HL-60/S4 (cell line): ENCODE results near the gene ABCC3.
"Not testable (repeated sequence)": the region's sequence is repeated elsewhere in the genome, so short reads cannot be mapped to it uniquely, and the experiment has no call there.

Source experiments
- in situ Hi-C: fragments of 300-500 bp; cut with MboI; formaldehyde crosslinking; loops from 2 replicates; pipeline ENCODE4 v1.14.3; 2022; ENCODE audit warnings: low sequenced_read_pairs

ABCC3 gene

DNA sequence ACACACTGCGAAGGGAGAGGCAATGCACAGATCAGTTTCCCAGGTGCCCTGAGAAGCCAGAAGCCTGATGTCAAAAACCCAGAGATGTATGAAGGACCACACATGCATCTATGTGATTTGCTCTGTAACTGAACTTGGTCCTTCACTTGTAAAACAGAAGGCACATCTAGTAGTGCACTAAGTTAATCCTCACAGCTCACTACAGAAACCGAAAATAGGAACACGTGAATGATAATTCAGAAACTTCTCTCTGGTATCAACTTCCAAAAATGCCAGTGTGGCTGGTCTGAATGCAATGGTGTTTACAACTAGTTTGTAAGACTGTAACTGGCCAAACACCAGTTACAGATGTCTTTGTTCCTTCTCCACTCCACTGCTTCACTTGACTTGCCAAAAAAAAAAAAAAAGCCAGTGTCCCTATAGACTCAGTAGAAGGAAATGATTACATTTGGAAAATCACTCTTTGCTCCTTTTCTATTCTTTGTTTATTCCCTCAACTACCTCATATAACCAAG is 61.7 kb downstream of the ABCC3 start:
- in situ Hi-C loops = loop anchor here (10.0 kb wide), 1 partner anchor 152 kb away; the partner anchor contains the start of gene SPATA20

DNA sequence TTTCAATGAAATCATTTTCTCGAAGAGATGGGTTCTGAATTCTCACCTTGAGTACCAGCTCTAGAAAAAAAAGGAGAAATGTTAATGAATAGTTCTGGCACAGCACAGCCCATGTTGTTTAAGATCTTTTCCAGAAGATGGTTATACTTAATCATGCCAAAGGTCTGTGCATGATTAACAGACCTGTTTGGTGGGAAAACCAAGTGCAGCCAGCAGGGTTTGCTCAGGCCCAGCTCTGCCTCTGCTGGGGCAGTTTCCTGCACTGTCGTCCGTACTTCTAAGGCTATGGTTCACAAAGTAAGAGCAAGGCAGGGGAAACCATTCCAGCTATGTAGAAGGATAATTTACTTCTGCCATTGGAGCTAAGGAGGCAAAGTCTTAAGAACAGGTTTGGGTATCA is 62.4 kb downstream of the ABCC3 start:
- in situ Hi-C loops = loop anchor here (10.0 kb wide), 1 partner anchor 152 kb away; the partner anchor contains the start of gene SPATA20

DNA sequence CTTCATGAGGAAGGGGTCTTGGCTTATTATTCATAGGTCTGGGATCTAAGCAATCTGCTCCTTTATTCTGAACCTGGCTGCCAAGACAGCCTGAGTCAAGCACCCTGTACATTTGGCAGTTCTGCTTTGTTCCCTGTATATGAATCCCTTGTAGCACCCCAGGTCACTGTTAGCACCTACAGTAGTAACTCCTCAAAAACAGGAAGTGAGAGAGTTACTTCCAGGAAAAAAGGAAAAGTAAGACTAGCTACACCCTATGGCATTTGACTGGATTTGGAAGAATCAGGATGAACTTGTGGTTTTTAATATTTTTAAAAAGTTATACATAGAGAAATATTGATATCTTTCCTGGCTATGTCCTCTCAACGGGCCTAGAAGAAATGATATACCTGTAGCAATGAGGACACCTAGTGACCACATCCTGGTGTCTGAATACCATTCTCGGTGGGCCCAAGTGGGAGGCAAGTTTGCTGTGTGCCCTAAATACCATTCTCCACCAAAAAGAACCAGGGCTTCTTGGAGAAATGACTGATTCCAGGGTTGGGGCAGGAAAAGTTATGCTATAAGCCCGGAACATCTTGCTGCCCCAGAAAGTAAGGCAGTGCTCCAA is 63.1 kb downstream of the ABCC3 start:
- in situ Hi-C loops = loop anchor here (10.0 kb wide), 1 partner anchor 153 kb away; the partner anchor contains the start of gene SPATA20

DNA sequence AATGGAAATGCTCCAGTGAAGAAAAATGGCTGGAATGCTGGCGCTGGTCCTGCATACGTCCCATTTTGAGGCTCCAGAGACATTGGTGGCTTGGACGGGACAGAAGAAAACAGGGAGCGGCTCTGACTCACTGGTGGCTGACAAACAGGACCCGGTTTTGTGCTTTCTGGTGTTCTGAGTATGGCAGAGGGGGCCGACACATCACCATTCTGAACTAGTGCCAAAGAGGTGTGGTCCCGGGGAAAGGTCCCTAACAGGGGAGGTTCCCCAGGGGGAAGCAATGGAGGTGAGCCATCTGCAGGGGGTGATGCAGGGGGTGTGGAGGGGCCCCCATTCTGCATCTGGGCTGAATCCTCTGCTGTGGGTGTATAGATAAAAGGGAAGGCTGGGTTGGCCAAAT is 64.7 kb downstream of the ABCC3 start:
- in situ Hi-C loops = loop anchor here (10.0 kb wide), 1 partner anchor 155 kb away; the partner anchor contains the start of gene SPATA20

DNA sequence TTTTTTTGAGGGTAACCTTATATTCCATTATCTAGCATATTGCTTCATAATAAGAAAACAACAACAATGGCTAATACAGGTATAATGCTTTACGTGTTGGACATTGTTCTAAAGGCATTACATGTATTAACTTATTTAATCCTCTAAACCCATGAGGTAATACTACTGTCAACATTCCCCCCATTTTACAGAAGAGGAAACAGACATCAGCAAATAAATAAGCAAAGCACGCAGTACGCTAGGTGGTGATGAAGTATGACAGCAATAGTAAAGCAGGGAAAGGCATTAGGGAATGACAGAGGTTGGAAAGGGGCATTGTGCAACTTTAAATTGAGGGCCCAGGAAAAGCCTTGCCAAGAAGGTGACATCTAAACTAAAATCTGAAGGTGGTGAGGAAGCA is 68.5 kb downstream of the ABCC3 start:
- in situ Hi-C loops = no loop called here

DNA sequence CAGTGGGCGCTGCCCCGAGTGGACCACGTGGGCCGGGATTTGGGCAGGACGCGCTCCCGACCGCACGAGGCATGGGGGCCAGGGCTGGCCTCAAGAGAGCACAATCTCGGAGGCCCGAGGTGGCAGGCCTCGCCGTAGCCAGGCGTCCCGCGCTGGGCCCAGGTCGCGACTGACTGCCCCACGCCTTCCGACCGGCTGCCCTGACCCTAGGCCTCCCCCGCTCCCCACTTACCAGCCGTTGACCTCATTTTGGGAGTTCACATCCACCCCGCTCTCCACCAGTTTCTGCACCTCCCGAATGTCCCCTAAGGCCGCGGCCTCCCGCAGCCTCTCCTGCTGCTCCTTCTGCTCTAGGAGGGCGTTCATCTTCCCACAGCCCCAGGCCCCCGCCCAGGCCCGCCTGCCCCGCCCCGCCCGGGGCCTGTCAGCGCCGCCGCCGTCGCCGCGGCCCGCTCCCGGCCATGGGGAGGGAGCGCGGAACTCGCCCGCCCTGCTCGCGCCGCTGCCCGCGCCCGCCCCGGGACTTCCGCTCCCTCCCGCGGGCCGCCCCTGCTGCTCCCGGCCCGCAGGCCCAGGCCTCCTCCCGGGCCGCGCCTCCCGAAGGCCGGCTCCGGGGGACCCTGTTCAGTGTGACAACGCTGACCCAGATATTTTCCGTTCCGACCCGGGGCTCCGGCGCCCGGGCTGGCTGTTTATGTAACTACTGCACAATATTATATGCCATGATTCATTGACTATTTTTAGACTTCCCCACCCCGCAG is 72.8 kb downstream of the ABCC3 start, which contains the start of gene ANKRD40:
Gene ANKRD40 (minus strand): TSS at position 626 of the 761 bp plus-strand sequence. CDS start 260 bp downstream, at position 366.
- in situ Hi-C loops = no loop called here

DNA sequence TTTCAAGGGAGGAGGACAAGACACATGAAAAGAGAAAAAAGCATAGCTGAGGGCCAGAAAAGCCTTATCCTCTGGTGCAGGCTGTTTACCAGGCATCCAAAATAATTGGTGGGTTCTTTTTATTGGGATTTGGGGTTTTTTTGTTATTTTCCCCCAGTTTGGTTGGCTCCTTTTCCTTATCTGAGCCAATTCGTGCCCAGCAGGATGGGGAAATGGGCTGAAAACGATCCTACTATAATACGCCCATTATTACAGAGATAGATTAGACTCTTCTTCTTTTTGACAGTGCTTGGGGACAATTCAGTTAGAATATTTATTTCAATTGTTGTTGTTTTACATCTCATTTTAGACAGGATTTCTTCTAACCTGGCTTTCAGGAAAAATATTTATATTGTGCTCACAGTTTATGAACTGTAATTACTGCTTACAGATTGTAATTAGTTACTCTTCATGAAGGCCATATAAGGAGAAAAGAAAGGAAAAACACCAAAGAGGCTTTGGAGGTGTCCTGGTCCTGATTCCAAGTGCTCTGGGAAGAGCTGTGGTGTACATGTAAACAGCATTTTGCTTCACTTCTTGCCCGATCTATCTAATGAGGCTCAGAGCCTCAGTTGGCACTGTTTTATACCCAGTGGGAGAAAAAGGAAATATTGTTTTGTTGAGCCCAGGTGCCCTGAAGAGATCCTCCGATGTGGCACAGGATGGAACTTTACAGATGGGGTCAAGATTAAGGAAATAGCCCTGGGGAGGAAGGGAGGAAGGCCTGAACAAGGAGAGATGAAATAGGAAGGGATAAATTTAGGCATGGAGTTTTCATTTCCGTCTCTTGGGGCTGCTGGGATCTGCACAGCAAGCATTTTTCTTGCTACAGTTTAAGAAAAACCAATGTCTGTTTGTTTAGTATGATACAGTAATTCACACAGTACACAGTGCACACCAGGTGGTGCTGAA is 73.6 kb downstream of the ABCC3 start:
- in situ Hi-C loops = no loop called here

DNA sequence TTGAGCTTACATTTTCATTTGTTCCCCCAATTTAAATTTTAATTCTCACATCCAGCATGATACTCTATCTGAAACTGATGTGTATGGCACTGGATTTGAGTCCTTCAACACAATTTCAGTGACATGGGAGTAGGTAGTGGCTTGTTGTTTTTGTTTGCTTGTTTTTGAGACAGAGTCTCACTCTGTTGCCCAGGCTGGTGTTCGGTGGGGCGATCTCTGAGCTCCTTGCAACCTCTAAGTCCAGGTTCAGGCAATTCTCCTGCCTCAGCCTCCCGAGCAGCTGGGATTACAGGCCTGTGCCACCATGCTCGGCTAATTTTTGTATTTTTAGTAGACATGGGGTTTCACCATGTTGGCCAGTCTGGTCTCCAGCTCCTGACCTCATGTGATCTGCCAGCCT is 74.4 kb downstream of the ABCC3 start:
- in situ Hi-C loops = not testable (repeated sequence)

DNA sequence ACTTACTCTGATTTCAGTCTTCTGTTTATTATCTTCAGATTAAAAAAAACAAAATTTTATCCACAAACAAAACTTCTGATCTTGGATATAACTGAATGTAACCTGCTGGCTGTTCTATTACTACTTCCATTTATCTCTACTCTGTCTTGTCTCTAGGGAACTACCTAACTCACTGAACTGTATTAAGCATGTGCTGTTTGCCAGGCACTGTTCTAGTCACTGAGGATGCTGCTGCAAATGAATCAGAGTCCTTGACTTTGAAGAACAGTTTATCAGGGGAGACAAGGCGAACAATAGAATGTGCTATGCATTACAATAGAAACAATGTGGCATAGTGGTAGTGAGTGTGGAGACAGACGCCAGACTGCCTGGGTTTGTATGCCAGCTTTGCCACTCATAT is 75.3 kb downstream of the ABCC3 start:
- in situ Hi-C loops = no loop called here

DNA sequence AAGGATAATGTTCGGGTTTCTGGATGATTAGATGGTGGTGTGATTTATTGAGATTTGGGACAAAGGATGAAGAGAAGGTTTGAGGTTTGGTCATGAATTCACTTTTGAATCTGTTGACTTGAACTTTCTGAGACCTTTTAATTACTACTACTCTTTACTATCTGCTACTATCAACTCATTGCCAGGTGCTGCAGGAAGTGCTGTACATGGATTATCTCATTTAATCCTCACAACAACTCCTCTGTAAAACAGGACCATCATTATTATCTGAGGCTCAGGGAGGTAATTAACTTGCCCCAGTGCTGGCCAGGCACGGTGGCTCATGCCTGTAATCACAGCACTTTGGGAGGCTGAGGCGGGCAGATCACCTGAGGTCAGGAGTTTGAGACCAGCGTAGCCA is 76.0 kb downstream of the ABCC3 start:
- in situ Hi-C loops = no loop called here

DNA sequence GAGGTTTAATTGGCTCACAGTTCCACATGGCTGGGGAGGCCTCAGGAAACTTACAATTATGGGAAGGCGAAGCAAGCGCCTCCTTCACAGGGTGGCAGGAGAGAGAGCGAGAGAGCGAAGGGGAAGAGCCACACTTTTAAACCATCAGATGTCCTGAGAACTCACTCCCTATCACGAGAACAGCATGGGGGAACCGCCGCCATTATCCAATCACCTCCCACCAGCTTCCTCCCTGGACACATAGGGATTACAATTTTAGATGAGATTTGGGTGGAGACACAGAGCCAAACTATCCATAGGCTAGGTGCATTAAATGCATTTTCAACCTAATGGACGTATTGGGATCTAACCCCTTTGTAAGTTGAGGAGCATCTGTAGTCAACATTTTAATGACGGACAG is 78.0 kb downstream of the ABCC3 start:
- in situ Hi-C loops = no loop called here

DNA sequence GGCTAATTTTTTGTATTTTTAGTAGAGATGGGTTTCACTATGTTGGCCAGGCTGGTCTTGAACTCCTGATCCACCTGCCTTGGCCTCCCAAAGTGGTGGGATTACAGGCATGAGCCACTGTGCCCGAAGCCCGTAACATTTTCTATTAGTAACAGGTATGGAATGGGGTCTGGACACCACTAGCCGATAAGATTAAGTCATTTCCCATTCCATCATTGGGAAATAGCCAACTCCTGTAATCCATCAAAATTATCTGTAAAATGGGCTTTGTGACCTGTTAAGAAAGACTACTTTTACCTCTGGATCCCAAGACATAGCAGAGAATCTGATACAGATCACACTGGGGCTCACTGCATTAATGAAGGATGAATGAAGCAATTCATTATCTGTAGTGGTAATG is 80.8 kb downstream of the ABCC3 start:
- in situ Hi-C loops = no loop called here

DNA sequence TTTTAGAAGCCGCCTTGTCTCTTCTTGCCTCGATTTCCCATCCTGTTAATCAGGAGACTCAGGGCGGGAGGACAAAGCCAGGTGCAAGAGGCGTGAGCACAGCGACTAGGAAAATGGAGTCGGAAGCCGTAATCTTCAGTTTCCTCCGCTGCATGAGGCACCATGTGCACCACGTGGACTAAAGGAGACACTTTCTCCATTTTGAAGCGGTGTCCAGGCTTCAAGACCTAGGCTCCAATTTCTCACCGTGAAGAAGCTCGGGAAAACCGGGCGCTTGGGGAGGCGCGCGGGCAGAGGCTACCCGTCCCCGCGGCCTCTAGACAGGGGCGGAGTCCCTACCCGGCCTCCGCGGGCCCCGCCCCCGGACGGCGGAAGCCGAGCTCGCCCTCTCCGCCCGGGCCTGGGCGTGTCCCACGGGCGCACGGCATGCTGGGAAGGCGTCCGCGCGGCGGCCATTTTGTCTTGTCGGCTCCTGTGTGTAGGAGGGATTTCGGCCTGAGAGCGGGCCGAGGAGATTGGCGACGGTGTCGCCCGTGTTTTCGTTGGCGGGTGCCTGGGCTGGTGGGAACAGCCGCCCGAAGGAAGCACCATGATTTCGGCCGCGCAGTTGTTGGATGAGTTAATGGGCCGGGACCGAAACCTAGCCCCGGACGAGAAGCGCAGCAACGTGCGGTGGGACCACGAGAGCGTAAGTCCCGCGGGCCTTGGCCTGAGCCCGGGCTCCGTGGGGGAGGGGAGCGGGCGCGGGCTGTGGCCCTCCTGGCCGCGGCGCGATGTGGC is 84.7 kb downstream of the ABCC3 start, which contains the start of gene LUC7L3:
Gene LUC7L3 (plus strand): TSS at position 460 of the 780 bp plus-strand sequence. CDS start 130 bp downstream, at position 590.
- in situ Hi-C loops = no loop called here

DNA sequence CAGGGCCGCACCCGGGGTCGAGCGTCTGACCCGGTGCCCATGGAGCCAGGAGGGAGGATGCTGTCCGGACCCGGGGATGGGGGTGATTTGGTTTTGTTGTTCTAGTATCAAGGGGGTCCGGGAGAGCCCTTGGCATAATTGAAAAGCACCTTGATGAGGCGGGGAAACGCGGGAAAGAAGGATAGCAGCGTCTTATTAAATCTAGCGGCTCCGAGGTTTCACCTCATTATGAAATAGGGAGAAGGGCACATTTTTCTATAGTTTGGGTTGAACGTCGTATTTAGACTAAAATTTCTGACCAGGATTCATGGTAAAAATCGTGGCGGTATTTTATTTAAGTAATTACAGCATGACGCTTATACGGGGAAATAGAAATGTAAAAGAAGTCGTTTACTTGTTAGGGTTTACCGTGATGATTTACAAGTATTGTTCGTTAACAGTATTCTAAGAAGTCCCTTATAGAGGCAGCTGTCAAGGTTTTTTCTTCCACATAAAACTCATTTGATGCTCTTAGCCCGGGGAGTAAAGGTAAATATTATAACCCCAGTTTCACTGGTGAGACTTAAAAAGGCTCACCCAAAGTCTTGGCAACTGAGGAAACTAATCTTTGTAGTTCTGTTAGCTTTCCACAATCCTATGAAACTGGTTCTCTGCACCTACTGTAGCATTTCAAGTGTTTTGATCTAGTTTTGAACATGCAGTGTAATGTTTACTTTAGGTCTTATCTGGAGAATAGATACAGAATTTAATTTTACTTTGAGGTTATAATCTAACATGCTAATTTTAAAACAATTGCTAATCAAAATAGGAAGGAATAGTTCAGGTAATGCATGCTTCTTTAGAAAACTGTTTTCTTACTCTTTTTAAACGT is 85.5 kb downstream of the ABCC3 start:
- in situ Hi-C loops = no loop called here

DNA sequence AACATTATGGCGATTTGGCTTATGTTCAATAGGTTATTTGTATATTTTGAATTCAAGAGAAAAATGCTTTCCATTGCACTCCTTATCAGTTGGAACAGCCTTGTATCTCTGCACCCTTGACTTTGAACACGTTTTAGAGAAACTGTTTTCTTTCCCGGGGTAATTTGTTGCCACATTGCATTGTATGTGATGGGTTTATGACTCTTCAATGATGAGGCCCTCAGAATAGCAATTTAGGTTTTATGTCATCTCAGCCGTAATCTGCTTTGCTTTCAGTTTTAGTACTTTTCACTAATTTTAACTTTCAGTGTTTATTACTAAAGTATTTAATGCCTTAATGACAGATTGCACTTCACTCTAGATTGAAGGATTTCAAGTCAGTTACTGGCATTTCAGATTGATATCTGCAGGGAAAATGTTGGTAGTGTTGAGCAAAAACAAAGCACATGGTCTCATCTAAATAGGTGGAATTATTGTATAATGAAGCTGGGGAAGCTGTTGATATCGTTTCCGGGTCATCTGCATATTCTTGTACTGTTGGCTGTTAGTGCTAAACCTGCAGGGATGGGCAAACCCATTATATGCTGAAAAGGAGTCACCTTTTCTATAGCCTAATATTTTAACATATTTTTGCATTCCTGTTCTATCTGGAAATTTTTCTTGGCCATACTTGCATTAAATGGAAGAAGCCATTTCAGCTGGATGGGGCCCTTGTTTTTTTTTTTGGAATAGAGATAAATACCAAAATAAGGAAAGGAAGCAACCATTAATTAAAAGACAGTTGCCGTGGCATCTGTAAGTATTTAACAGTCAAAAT is 86.7 kb downstream of the ABCC3 start:
- in situ Hi-C loops = no loop called here

DNA sequence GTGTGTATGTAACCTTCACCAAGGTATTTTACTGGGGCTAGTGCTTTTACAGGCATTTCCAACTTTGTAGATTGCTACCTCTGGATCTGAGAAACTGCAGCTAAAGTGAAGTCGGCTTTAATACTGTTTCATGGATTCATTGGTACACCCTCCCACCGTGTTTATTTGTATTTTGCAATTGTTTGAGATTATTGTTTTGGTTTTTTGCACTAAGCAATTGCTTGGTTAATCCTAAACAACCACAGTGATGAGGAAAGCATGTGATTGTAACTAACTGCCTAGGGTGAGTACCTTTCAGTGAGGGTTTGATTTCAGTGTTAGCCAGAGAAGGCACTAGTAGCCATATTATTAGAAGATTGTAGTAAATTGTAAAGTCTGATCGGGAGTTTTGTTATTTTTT is 88.1 kb downstream of the ABCC3 start:
- in situ Hi-C loops = no loop called here

DNA sequence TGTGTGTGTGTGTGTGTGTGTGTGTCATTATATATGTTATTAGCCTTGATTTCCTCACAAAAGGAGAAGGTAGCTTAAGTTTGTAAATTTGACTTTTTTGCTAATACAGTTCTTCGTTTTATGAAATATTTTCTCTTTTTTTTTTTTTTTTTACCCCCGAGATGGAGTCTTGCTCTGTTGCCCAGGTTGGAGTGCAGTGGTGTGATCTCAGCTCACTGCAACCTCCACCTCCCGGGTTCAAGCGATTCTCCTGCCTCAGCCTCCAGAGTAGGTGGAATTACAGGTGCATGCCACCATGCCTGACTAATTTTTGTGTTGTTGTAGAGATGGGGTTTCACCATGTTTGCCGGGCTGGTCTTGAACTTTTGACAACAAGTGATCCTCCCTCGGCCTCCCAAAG is 89.9 kb downstream of the ABCC3 start:
- in situ Hi-C loops = not testable (repeated sequence)
